HL-60 (cell line): Measurements from ENCODE around the gene JMJD4.

Source experiments
- DNase-seq, 2 experiments: peaks; one replicate each; pipeline ENCODE4 v3.0.0-alpha.2; 2010 to 2020; ENCODE audit warnings: low read depth in 1 of 2, low spot score in 1 of 2
- H3K27ac ChIP-seq: fragments of 250-450 bp; sonication (Bioruptor Pico); replicated peaks from 2 replicates; pipeline ENCODE4 v1.5.1; 2020; ENCODE audit warnings: mild to moderate bottlenecking, moderate library complexity
- H3K27me3 ChIP-seq: fragments of 250-450 bp; sonication (Bioruptor Pico); 2 replicates; pipeline ENCODE4 v1.5.1; 2021; ENCODE audit warnings: mild to moderate bottlenecking, moderate library complexity; ENCODE audit not compliant: insufficient read depth, poor library complexity, severe bottlenecking
- H3K4me3 ChIP-seq: replicated peaks from 2 replicates; pipeline ENCODE4 v1.5.1; 2011; ENCODE audit warnings: mild to moderate bottlenecking, control low read depth, low read length; ENCODE audit not compliant: insufficient read depth
- CTCF ChIP-seq: IDR thresholded peaks from one replicate; pipeline ENCODE4 v1.5.1; 2011; ENCODE audit warnings: low read length, control low read depth, inconsistent platforms; ENCODE audit not compliant: insufficient read depth
- GABPA ChIP-seq: IDR thresholded peaks from 2 replicates; pipeline ENCODE4 v1.6.1; 2012; ENCODE audit warnings: low read depth
- POLR2AphosphoS5 ChIP-seq: IDR thresholded peaks from 2 replicates; pipeline ENCODE4 v1.6.1; 2012; ENCODE audit warnings: low read depth
- SPI1 ChIP-seq: IDR thresholded peaks from 2 replicates; pipeline ENCODE4 v1.6.1; 2012; ENCODE audit warnings: low read depth, mild to moderate bottlenecking, borderline replicate concordance
- TF ChIP-seq, protein P1 (sequence below): IDR thresholded peaks from 2 replicates; pipeline ENCODE4 v1.6.1; 2012; ENCODE audit warnings: low read depth; ENCODE audit not compliant: insufficient replicate concordance

Gene JMJD4

GRCh38 chr1:227741166-227741870, 6.2 kb upstream of the JMJD4 start:
- Histone ChIP-seq H3K4me3 (no peak overlapping the region), H3K27ac (no peak overlapping the region), H3K27me3 (no peaks in the 10 kb centered on the region)
- TF ChIP-seq GABPA (no peak), POLR2AphosphoS5 (no peak), CTCF (no peak), SPI1 (no peak)
- TF ChIP-seq, protein P1, sequence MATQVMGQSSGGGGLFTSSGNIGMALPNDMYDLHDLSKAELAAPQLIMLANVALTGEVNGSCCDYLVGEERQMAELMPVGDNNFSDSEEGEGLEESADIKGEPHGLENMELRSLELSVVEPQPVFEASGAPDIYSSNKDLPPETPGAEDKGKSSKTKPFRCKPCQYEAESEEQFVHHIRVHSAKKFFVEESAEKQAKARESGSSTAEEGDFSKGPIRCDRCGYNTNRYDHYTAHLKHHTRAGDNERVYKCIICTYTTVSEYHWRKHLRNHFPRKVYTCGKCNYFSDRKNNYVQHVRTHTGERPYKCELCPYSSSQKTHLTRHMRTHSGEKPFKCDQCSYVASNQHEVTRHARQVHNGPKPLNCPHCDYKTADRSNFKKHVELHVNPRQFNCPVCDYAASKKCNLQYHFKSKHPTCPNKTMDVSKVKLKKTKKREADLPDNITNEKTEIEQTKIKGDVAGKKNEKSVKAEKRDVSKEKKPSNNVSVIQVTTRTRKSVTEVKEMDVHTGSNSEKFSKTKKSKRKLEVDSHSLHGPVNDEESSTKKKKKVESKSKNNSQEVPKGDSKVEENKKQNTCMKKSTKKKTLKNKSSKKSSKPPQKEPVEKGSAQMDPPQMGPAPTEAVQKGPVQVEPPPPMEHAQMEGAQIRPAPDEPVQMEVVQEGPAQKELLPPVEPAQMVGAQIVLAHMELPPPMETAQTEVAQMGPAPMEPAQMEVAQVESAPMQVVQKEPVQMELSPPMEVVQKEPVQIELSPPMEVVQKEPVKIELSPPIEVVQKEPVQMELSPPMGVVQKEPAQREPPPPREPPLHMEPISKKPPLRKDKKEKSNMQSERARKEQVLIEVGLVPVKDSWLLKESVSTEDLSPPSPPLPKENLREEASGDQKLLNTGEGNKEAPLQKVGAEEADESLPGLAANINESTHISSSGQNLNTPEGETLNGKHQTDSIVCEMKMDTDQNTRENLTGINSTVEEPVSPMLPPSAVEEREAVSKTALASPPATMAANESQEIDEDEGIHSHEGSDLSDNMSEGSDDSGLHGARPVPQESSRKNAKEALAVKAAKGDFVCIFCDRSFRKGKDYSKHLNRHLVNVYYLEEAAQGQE = no peak
- DNase-seq = no peak

DNA sequence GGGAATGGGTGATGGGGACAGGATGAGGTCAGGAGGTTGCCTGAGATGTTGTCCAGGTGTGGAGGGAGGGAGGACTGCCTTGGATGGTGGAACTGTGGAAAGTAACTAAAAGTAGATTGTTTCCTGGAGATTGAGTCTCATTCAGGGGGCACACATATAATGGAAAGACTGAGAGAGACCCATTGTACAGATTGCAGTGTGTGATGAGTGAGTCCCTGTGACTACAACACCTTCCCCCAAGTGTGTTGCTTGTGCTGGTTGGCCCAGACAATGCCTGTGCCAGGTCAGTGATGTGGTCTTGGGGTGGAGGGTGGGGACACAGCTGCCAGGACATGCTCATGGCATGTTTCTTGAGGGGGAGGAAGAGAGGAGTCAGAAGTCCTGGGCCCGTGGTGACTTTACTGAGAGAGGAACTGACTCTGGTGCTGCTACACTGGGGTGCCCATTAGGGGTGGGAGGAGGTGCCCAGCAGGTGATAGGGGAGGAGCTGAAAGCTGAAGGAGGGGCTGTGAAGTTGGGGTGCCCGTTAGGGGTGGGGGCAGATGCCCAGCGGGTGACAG, 5.4 kb upstream of the JMJD4 start:
- H3K27me3 ChIP-seq = no peaks in the 10 kb centered on the region
- TF ChIP-seq GABPA (no peak), CTCF (no peak), POLR2AphosphoS5 (no peak), SPI1 (no peak)
- TF ChIP-seq, protein P1 = no peak
- no peak overlapping the region for H3K4me3 ChIP-seq
- no peak for DNase-seq
- no peak overlapping the region for H3K27ac ChIP-seq

DNA sequence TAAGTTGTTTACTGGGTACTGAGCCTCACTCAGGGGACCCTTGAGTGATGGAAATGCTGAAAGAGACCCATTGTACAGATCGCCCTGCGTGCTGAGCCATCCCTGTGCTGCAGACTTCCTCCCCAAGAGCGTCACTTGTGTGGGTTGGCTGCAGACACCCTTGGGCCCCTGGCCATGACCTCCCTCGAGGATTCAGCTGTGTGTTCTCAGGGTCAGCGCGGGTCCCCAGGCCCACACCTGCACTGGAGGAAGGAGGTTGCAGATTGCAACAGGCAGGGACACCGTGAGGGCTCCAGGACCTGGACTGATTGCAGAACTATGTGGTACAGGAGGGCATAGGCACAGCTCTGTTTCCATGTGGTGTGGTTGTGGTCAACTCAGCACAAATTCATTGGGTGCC, 4.5 kb upstream of the JMJD4 start:
- Histone ChIP-seq H3K27ac (no peak overlapping the region), H3K4me3 (no peak overlapping the region), H3K27me3 (no peaks in the 10 kb centered on the region)
- DNase-seq = no peak
- TF ChIP-seq GABPA = no peak
- TF ChIP-seq, protein P1 = no peak
- no peak for TF ChIP-seq SPI1
- TF ChIP-seq CTCF = no peak
- TF ChIP-seq POLR2AphosphoS5 = no peak
